Measurements from ENCODE around the gene NALCN. TPM values are rescaled to one million over a fixed set of nuclear protein-coding genes. Genes with fewer than 3 reads are reported as not detected.

Gene NALCN
- total and polyA plus RNA-seq, 2 experiments from 2014 or later = 0.50 to 0.87 TPM

- peaks cover 5% of the 10 kb centered on the region for H3K27me3 Mint-ChIP-seq (ENCODE audit: insufficient read depth, low read depth, poor library complexity)
- H3F3A ChIP-seq (replicated peaks; ENCODE audit: low read depth) = no peaks in the 10 kb centered on the region
- H3K36me3 Mint-ChIP-seq (ENCODE audit: low read depth) = no peaks in the 10 kb centered on the region
- no peak overlapping the region for H3K27ac Mint-ChIP-seq
- no peaks in the 10 kb centered on the region; the same call in 2 of the 3 replicates for H3K4me1 Mint-ChIP-seq
- TF ChIP-seq REST (IDR thresholded peaks at IDR 0.05; ENCODE audit: unreplicated experiment) = no peak
- TF ChIP-seq EZH2phosphoT487 (IDR thresholded peaks at IDR 0.05; ENCODE audit: unreplicated experiment) = no peak
- TF ChIP-seq ZNF331 (CRISPR knock-in tag; IDR thresholded peaks at IDR 0.05; ENCODE audit: low read depth) = no peak
- TF ChIP-seq JUNB (IDR thresholded peaks at IDR 0.05; ENCODE audit: unreplicated experiment) = no peak
- no peaks in the 10 kb centered on the region; the same call in 1 of the 2 replicates for H3K9me2 ChIP-seq (ENCODE audit: insufficient read depth)
- ATAC-seq (no peak), DNase-seq (ENCODE audit: low spot score) (no peak)
- H4K20me1 ChIP-seq (replicated peaks; ENCODE audit: insufficient read depth) = no peaks in the 10 kb centered on the region
- no peaks in the 10 kb centered on the region for H3K79me2 ChIP-seq (replicated peaks; ENCODE audit: insufficient read depth)
- no peak overlapping the region for H3K4me2 ChIP-seq
- no peaks in the 10 kb centered on the region for H3K4me1 ChIP-seq (ENCODE audit: insufficient read depth)
- no peaks in the 10 kb centered on the region for H3K36me3 ChIP-seq (ENCODE audit: insufficient read depth)
- H3K27me3 ChIP-seq (ENCODE audit: insufficient read depth) = no peaks in the 10 kb centered on the region
- no peak overlapping the region for H2AFZ ChIP-seq
- H3K9me3 Mint-ChIP-seq = peaks cover 3% of the 10 kb centered on the region; the same call in 1 of the 3 replicates
- no peak overlapping the region for H3K4me3 Mint-ChIP-seq
- H3K4me3 ChIP-seq = no peak overlapping the region
- H3K27ac ChIP-seq (ENCODE audit: low read depth) = no peak overlapping the region
Measured at GRCh38 chr13:101205408-101205807, 210.9 kb downstream of the NALCN start.

- no peak overlapping the region for H3K4me3 Mint-ChIP-seq
- DNase-seq (ENCODE audit: low spot score) (no peak), ATAC-seq (no peak)
- H3K4me2 ChIP-seq = no peak overlapping the region
- peaks cover 3% of the 10 kb centered on the region; the same call in 1 of the 3 replicates for H3K9me3 Mint-ChIP-seq
- no peak overlapping the region for H3K27ac Mint-ChIP-seq
- no peak overlapping the region for H3K4me3 ChIP-seq
- no peaks in the 10 kb centered on the region for H3K79me2 ChIP-seq (replicated peaks; ENCODE audit: insufficient read depth)
- no peaks in the 10 kb centered on the region for H3K36me3 ChIP-seq (ENCODE audit: insufficient read depth)
- H3K27me3 Mint-ChIP-seq (ENCODE audit: insufficient read depth, low read depth, poor library complexity) = peaks cover 2% of the 10 kb centered on the region
- no peaks in the 10 kb centered on the region; the same call in 1 of the 2 replicates for H3K9me2 ChIP-seq (ENCODE audit: insufficient read depth)
- no peak overlapping the region for H3K27ac ChIP-seq (ENCODE audit: low read depth)
- no peak overlapping the region for H2AFZ ChIP-seq
- no peaks in the 10 kb centered on the region for H3K27me3 ChIP-seq (ENCODE audit: insufficient read depth)
- H4K20me1 ChIP-seq (replicated peaks; ENCODE audit: insufficient read depth) = no peaks in the 10 kb centered on the region
- H3F3A ChIP-seq (replicated peaks; ENCODE audit: low read depth) = no peaks in the 10 kb centered on the region
- no peaks in the 10 kb centered on the region for H3K4me1 ChIP-seq (ENCODE audit: insufficient read depth)
- H3K4me1 Mint-ChIP-seq = no peaks in the 10 kb centered on the region; the same call in 2 of the 3 replicates
- no peaks in the 10 kb centered on the region for H3K36me3 Mint-ChIP-seq (ENCODE audit: low read depth)
- TF ChIP-seq ZNF114 (CRISPR knock-in tag; IDR thresholded peaks at IDR 0.05) = no peak
- TF ChIP-seq ZNF462 (CRISPR knock-in tag; IDR thresholded peaks at IDR 0.05) = no peak
- TF ChIP-seq REST (IDR thresholded peaks at IDR 0.05; ENCODE audit: unreplicated experiment) = no peak
- TF ChIP-seq EZH2phosphoT487 (IDR thresholded peaks at IDR 0.05; ENCODE audit: unreplicated experiment) = no peak
Measured at GRCh38 chr13:101204270-101205020, 211.9 kb downstream of the NALCN start.
